OCI-LY3 (cell line): ENCODE data around the gene KRT80.

Source experiments
- H2AFZ ChIP-seq: fragments of 200-600, 300-600 bp; shearing (Covaris generic); 2 replicates; pipeline ENCODE4 v1.6.0; 2014; ENCODE audit warnings: antibody characterized with exemption, low read depth, low read length
- H3K27ac ChIP-seq: fragments of 200-600, 300-600 bp; sonication (generic); 2 replicates; pipeline ENCODE4 v1.5.1; 2014; ENCODE audit warnings: mild to moderate bottlenecking, low read length, moderate library complexity, mixed read lengths
- H3K27me3 ChIP-seq: fragments of 200-600, 300-600 bp; sonication (generic); 2 replicates; pipeline ENCODE4 v1.6.1; 2014; ENCODE audit warnings: low read depth, low read length, mixed read lengths
- H3K36me3 ChIP-seq: fragments of 200-600, 300-600 bp; sonication (generic); replicated peaks from 2 replicates; pipeline ENCODE3; 2014; ENCODE audit warnings: low read depth, low read length, mixed read lengths
- H3K4me1 ChIP-seq: fragments of 300-600, 200-600 bp; sonication (generic); 2 replicates; pipeline ENCODE4 v1.6.1; 2014; ENCODE audit warnings: low read length, mixed read lengths
- H3K4me2 ChIP-seq: fragments of 200-600, 300-600 bp; sonication (generic); 2 replicates; pipeline ENCODE4 v1.6.1; 2014; ENCODE audit warnings: low read length, mixed read lengths
- H3K4me3 ChIP-seq: fragments of 300-600, 200-600 bp; sonication (generic); 2 replicates; pipeline ENCODE4 v1.5.1; 2014; ENCODE audit warnings: antibody characterized with exemption, mild to moderate bottlenecking, low read length, moderate library complexity
- H3K79me2 ChIP-seq: fragments of 300-600, 200-600 bp; shearing (Covaris generic); 2 replicates; pipeline ENCODE4 v1.6.1; 2014; ENCODE audit warnings: mild to moderate bottlenecking, low read length, mixed read lengths
- H3K9ac ChIP-seq: fragments of 300-600, 200-600 bp; shearing (Covaris generic); 2 replicates; pipeline ENCODE4 v1.6.0; 2014; ENCODE audit warnings: mild to moderate bottlenecking, low read length, moderate library complexity
- H3K9me3 ChIP-seq: fragments of 200-600, 300-600 bp; shearing (Covaris generic); 2 replicates; pipeline ENCODE4 v1.6.1; 2014; ENCODE audit warnings: low read length, mixed read lengths; ENCODE audit not compliant: insufficient read depth
- H4K20me1 ChIP-seq: fragments of 200-600, 300-600 bp; sonication (generic); 2 replicates; pipeline ENCODE4 v1.6.1; 2016; ENCODE audit warnings: low read length, mixed read lengths; ENCODE audit not compliant: insufficient read depth
- CTCF ChIP-seq: fragments of 200-600, 300-600 bp; sonication (generic); IDR thresholded peaks from 2 replicates; pipeline ENCODE4 v1.5.1; 2014; ENCODE audit warnings: antibody characterized with exemption, low read length, low read depth
- EZH2phosphoT487 ChIP-seq: fragments of 200-600 bp; shearing (Covaris generic); IDR thresholded peaks from 2 replicates; pipeline ENCODE4 v1.6.1; 2018; ENCODE audit warnings: antibody characterized with exemption, mixed run types, low read depth

Gene KRT80

GRCh38 chr12:52230364-52231281, 38.8 kb upstream of the KRT80 start:
- TF ChIP-seq EZH2phosphoT487: no peak
- TF ChIP-seq CTCF: no peak
- H3K27ac ChIP-seq: no peak overlapping the region

GRCh38 chr12:52229836-52230343, 38.1 kb upstream of the KRT80 start:
- Histone ChIP-seq H3K4me2 (no peak overlapping the region), H3K79me2 (no peaks in the 10 kb centered on the region), H3K4me3 (no peak overlapping the region), H3K36me3 (no peaks in the 10 kb centered on the region), H3K9ac (no peak overlapping the region), H3K9me3 (no peaks in the 10 kb centered on the region), H3K4me1 (no peaks in the 10 kb centered on the region), H3K27me3 (peaks cover 33% of the 10 kb centered on the region), H2AFZ (no peak overlapping the region), H4K20me1 (no peaks in the 10 kb centered on the region), H3K27ac (no peak overlapping the region)
- TF ChIP-seq CTCF: no peak
- TF ChIP-seq EZH2phosphoT487: no peak

More at GRCh38 chr12:52230364-52231281, 38.8 kb upstream of the KRT80 start:
- Histone ChIP-seq H3K9me3 (no peaks in the 10 kb centered on the region), H3K27me3 (peaks cover 30% of the 10 kb centered on the region), H3K4me2 (no peak overlapping the region), H4K20me1 (no peaks in the 10 kb centered on the region), H3K4me1 (no peaks in the 10 kb centered on the region), H3K79me2 (no peaks in the 10 kb centered on the region), H2AFZ (no peak overlapping the region), H3K4me3 (no peak overlapping the region), H3K36me3 (no peaks in the 10 kb centered on the region), H3K9ac (no peak overlapping the region)

GRCh38 chr12:52228931-52229330, 37.1 kb upstream of the KRT80 start:
- H3K36me3 ChIP-seq: no peaks in the 10 kb centered on the region
- no peak overlapping the region for H2AFZ ChIP-seq
- H3K4me1 ChIP-seq: no peaks in the 10 kb centered on the region

More at GRCh38 chr12:52228931-52229330, 37.1 kb upstream of the KRT80 start:
- TF ChIP-seq EZH2phosphoT487: no peak
- no peak for TF ChIP-seq CTCF
- H3K79me2 ChIP-seq: no peaks in the 10 kb centered on the region
- peaks cover 42% of the 10 kb centered on the region for H3K27me3 ChIP-seq
- no peak overlapping the region for H3K4me3 ChIP-seq
- H4K20me1 ChIP-seq: no peaks in the 10 kb centered on the region
- H3K4me2 ChIP-seq: no peak overlapping the region
- no peak overlapping the region for H3K9ac ChIP-seq
- H3K9me3 ChIP-seq: no peaks in the 10 kb centered on the region
- no peak overlapping the region for H3K27ac ChIP-seq
